Spinal cord (tissue), 10 donors: ENCODE data around the gene UNG. TPM values are rescaled to one million over a fixed set of nuclear protein-coding genes. Genes with fewer than 3 reads are reported as not detected.

Experiments used
- DNase-seq, 6 donors: peaks; one replicate each; pipeline versions ENCODE4 v3.0.0 to v3.0.0-alpha.2; 2013 to 2015; ENCODE audit warnings: low spot score in 6 of 6, low read depth in 4 of 6
- H3K27ac ChIP-seq: one replicate; pipeline ENCODE4 v1.5.1; 2013; ENCODE audit warnings: low read depth, low read length, control low read depth
- H3K27me3 ChIP-seq: one replicate; pipeline ENCODE4 v1.6.1; 2013; ENCODE audit warnings: low read length; ENCODE audit not compliant: control insufficient read depth, insufficient read depth
- H3K36me3 ChIP-seq: one replicate; pipeline ENCODE4 v1.6.1; 2013; ENCODE audit warnings: low read length; ENCODE audit not compliant: control insufficient read depth, insufficient read depth
- H3K4me1 ChIP-seq: one replicate; pipeline ENCODE4 v1.6.1; 2013; ENCODE audit warnings: low read length; ENCODE audit not compliant: control insufficient read depth, insufficient read depth
- H3K4me3 ChIP-seq: one replicate; pipeline ENCODE4 v1.5.1; 2013; ENCODE audit warnings: low read depth, low read length, control low read depth
- H3K9me3 ChIP-seq: one replicate; pipeline ENCODE4 v1.6.1; 2013; ENCODE audit warnings: low read length; ENCODE audit not compliant: control insufficient read depth, insufficient read depth
- WGBS: methylation state at CpG from one replicate; pipeline ENCODE4 v1.1.5; 2013; ENCODE audit warnings: missing lambda C conversion rate; ENCODE audit not compliant: insufficient coverage; 5-methylcytosine and 5-hydroxymethylcytosine counted together
- polyA plus RNA-seq, 2 donors: library from polyadenylated mRNA; unstranded; fragments of 120-200 nt; gene quantifications; one replicate each; pipeline ENCODE4 v1.2.1, GENCODE V29; 2013; ENCODE audit not compliant: insufficient read length in 2 of 2
- total RNA-seq, 2 donors: library from RNA; depleted of rRNA in 1 of 2; stranded (reverse); fragments of 120-200 nt in 1 of 2; fragments of >200 nt in 1 of 2; gene quantifications; one replicate each; pipeline versions ENCODE4 v1.2.3 to v1.2.4, GENCODE V29; 2013 to 2014
- donor health status: healthy.

UNG gene
- total and polyA plus RNA-seq, 4 donors = 19.4 to 30.9 (median 29.7) TPM

DNA sequence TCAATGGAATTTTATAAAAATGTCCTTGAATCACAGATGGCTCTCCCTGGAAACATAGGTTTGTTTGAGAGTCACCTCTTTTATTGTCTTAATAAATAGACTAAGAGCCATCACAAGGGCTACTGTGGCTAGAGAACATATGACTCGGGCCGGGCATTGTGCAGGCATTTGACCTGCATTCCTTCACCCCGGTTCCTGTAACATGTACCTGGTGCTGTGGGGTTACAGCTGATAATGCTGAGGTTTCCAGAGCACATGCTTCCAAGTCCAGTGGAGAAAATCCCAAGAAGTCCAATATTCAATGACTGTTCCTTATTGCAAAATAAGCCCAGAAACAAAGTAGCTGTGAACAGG, 18.0 kb downstream of the UNG start:
- WGBS = 71% methylated on average over 3 of the region's 3 CpGs
- no peak for DNase-seq
- H3K36me3 ChIP-seq = peaks cover 7% of the 10 kb centered on the region
- H3K4me1 ChIP-seq = peaks cover 29% of the 10 kb centered on the region
- H3K27ac ChIP-seq = peak overlapping the region; percentile 76
- H3K4me3 ChIP-seq = no peak overlapping the region
- H3K27me3 ChIP-seq = no peaks in the 10 kb centered on the region
- no peaks in the 10 kb centered on the region for H3K9me3 ChIP-seq

DNA sequence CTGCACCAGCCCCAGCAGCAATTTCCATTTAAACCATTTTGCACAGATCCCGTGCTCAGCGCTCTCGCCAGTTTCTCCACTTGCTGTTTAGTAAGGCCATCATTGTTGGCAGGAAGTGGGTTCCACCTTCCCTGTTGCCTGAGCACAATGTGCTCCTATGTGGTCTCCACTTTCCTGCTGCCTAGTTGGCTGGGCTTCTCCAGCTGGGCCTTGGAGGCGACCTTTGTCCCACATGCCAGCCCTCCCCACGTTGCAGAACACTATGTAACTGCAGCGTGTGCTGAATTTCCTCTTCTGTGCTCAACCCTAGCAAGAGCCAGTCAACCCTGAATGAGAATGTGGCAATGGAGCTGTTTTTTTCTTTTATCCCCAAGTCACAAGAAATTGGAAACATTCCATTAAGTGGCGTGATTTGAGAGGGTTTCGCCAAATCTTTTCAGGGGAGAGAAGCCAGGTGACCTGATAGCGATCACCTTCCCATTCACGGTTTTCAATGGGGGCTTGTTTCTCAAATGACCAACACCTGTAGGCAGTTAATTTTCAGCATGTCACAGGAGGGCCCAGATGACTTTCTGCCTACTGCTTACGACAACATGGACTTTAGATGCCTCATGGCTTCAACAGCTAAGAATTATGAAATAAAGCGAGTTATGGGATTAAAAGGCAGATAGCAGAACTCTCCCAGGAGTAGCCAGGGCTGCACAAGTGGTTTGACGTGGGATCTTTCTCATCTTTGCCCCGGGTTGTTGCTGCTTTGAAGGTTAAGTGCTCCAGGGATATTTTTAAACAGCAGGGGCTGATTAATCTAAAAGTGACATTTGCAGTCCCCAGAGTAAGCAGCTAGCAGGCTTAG, 18.6 kb downstream of the UNG start, which contains the start of gene ACACB:
ACACB (plus strand) TSS at position 830 of the 853 bp plus-strand sequence. CDS start 22,819 bp downstream, outside the sequence.
- Histone ChIP-seq H3K4me1 (peaks cover 24% of the 10 kb centered on the region), H3K9me3 (no peaks in the 10 kb centered on the region), H3K36me3 (peaks cover 5% of the 10 kb centered on the region), H3K27ac (peak within 1 kb of the TSS; percentile 76), H3K27me3 (no peaks in the 10 kb centered on the region), H3K4me3 (no peak within 1 kb of the TSS)
- peak in 2 of 6 donors; percentile 60 to 76 for DNase-seq
- WGBS = 44% methylated on average over 12 of the region's 14 CpGs

DNA sequence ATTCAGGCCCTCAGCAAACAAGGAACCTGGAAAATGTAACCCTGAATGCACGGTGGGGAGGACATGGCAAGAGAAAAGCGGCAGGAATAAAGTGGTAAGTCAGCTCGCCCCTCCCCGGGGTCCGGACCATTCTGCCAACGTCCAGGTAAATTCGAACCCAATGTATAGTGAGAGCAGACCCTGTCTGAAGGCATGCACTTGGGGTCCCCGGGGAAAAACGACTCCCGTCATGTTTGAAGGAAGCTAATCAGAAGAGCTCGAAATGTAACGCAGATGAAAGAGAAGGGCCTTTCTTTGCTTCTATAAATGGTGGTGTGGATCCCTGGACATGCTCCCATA, 19.2 kb downstream of the UNG start:
- H3K9me3 ChIP-seq = no peaks in the 10 kb centered on the region
- H3K27ac ChIP-seq = peak overlapping the region; percentile 76
- no peak overlapping the region for H3K4me3 ChIP-seq
- H3K4me1 ChIP-seq = peaks cover 18% of the 10 kb centered on the region
- H3K27me3 ChIP-seq = no peaks in the 10 kb centered on the region
- 86% methylated on average over 7 of the region's 12 CpGs for WGBS
- DNase-seq = no peak
- peaks cover 2% of the 10 kb centered on the region for H3K36me3 ChIP-seq

DNA sequence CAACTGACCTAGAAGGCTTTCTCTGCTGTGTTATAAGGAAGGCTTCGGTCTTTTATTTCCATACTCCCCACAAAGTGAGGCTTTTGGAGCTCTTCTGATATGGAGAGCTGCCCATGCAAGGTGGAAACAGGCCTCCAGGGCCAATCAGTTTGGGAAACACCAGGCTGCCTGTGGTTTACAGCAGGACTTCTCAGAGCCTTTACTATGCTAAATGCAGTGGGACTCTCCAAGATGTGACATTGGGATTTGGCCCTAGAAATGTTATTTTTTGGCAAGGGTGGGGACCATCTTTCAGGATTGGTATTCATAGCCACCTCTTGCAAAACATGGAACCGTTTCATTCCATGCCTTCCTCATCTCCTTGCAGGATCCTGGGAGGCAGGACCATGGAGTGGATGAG, 22.7 kb downstream of the UNG start:
- Histone ChIP-seq H3K4me3 (no peak overlapping the region), H3K36me3 (peaks cover 2% of the 10 kb centered on the region), H3K4me1 (peaks cover 13% of the 10 kb centered on the region), H3K27me3 (no peaks in the 10 kb centered on the region), H3K9me3 (no peaks in the 10 kb centered on the region), H3K27ac (no peak overlapping the region)
- 80% methylated on average over 1 of the region's 2 CpGs for WGBS
- DNase-seq = no peak

DNA sequence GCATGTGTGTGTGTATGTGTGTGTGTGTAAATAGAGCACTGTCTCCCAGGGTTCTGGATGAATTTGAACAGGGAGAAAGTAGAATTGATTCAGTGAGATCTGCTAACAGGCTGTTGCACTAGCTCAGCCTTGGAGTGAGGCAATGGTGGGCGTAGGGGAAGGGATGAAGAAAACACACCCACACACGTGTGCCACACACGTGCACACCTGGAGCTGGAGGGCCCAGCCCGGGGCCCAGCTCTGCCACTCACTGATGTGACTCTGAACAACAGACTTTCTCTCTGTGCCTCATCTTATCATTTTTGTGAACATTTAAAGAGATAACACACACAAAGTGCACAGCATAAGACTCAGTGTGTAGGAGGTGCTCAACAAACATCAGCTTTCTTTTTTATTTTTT, 23.2 kb downstream of the UNG start:
- Histone ChIP-seq H3K27me3 (no peaks in the 10 kb centered on the region), H3K36me3 (peaks cover 2% of the 10 kb centered on the region), H3K9me3 (no peaks in the 10 kb centered on the region), H3K4me1 (peaks cover 10% of the 10 kb centered on the region), H3K27ac (no peak overlapping the region), H3K4me3 (no peak overlapping the region)
- no peak for DNase-seq
- 93% methylated on average over 2 of the region's 4 CpGs for WGBS

DNA sequence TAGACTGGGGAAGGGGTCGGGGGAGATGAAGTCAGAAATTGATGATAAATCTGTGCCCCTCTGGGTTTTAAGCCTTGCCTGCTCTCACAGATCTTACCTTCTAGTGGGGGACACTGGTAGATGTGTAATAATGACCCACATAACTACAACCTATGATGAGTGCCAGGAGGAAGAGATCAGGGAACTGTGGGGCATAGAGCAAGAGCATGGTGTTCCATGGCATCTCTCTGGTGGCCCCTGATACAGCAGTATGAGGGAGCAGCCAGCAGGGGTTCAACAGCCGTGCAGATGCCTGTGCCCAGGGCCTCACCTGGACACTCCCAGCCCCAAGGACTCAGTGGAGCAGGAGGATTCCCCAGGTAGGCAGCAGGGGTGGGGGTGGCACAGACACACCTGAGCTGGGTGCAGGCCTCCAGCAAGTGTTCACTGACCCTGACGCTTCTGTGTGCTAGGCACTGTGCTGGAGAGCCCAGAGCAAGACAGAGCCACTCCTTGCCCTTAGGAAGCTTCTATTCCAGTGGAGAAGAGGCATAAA, 24.0 kb downstream of the UNG start:
- DNase-seq = no peak
- Histone ChIP-seq H3K36me3 (peaks cover 2% of the 10 kb centered on the region), H3K27ac (no peak overlapping the region), H3K27me3 (no peaks in the 10 kb centered on the region), H3K4me3 (no peak overlapping the region), H3K9me3 (no peaks in the 10 kb centered on the region), H3K4me1 (peaks cover 2% of the 10 kb centered on the region)
- 83% methylated on average over 2 of the region's 3 CpGs for WGBS

DNA sequence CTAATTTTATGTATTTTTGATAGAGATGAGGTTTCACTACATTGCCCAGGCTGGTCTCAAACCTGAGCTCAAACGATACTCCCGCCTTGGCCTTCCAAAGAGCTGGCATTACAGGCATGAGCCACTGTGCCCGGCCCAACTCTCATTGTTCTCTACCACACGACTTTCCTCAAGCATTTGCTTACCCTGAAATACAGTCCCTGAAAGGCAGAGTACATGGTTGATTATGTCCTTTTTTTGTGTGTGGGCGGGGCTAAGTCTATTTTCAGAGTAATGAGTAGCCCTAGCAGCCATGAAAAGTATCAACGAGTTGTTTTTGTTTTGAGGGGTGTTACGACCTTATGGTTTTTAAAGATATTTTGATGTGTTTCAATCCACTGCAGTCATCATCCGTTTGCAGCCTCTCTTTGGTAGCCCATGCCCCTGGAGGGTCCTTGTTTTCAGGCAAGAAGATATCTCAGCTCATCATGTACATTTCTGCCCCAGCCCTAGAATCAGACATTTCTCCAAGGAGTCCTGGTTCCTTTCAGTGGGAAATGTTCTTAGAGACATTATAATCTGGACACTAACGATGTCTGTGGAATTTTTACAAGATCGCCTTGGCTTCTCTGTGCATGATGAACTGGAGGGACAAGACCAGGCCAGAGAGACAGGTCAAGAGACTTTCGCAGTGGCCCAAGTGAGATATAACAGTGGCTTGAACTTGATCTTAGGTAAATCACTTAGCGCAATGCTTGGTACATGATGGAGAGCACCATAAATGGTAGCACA, 27.7 kb downstream of the UNG start:
- WGBS = 85% methylated on average over 4 of the region's 12 CpGs
- no peaks in the 10 kb centered on the region for H3K9me3 ChIP-seq
- peaks cover 2% of the 10 kb centered on the region for H3K36me3 ChIP-seq
- no peak overlapping the region for H3K27ac ChIP-seq
- no peak for DNase-seq
- H3K27me3 ChIP-seq = no peaks in the 10 kb centered on the region
- H3K4me1 ChIP-seq = no peaks in the 10 kb centered on the region
- H3K4me3 ChIP-seq = no peak overlapping the region

DNA sequence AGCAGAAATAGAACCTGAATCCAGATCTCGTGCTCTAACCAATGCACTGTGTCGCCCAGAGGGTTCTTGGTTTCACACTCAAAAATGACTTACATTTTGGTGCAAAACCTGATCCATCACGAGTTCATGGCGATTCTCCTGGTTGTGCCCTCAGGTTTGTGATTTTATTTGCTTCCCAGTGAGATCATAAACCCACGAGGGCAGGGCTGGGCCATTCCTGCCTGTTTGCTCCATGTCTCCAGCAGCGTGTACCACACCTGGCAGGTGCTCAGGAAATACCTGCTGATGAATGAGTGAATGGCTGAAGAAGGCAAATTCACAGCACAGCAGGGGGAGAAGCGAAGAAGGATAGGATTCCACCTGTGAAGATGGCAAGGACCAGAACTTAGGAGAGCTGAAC, 28.4 kb downstream of the UNG start:
- no peak for DNase-seq
- H3K27ac ChIP-seq = no peak overlapping the region
- H3K4me3 ChIP-seq = no peak overlapping the region
- WGBS = 87% methylated on average over 6 of the region's 7 CpGs
- no peaks in the 10 kb centered on the region for H3K4me1 ChIP-seq
- H3K9me3 ChIP-seq = no peaks in the 10 kb centered on the region
- no peaks in the 10 kb centered on the region for H3K27me3 ChIP-seq
- peaks cover 2% of the 10 kb centered on the region for H3K36me3 ChIP-seq

DNA sequence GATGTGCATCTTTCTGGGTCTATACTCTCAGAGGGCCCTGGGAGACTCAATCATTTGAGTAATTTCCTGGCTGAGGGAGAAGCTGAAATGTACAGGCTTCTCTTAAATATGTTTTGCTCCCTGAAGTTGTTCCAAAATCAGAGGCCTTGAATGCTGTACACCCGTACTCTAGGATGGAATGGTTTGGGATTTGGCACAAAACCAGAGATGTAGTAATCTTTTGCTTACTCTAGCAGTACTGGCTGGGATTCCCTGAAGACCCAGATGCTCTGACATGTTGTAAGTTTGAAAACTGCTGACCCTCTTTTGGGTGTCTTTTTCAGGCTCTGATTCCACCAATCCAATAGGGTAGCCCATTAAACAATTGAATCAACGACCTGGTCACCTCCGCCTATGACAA, 29.4 kb downstream of the UNG start:
- no peak overlapping the region for H3K4me3 ChIP-seq
- no peaks in the 10 kb centered on the region for H3K9me3 ChIP-seq
- no peak for DNase-seq
- no peaks in the 10 kb centered on the region for H3K27me3 ChIP-seq
- H3K36me3 ChIP-seq = no peaks in the 10 kb centered on the region
- WGBS = 94% methylated on average over 3 of the region's 3 CpGs
- no peak overlapping the region for H3K27ac ChIP-seq
- H3K4me1 ChIP-seq = peaks cover 10% of the 10 kb centered on the region
